Cardiac fibroblast (primary cell): ENCODE results near the gene RPL12.

Experiments
- DNase-seq, 2 donors: peaks; one replicate each; pipeline versions ENCODE4 v3.0.0 to v3.0.0-alpha.2; 2010; ENCODE audit warnings: low read depth in 2 of 2
- H3K4me3 ChIP-seq, 2 donors: replicated peaks in 1 of 2; 1 replicate in 1 of 2; 2 replicates in 1 of 2; pipeline ENCODE4 v1.5.1; 2011; ENCODE audit warnings: low read depth in 2 of 2, low read length in 2 of 2, mild to moderate bottlenecking in 2 of 2, moderate library complexity in 1 of 2
- CTCF ChIP-seq: IDR thresholded peaks from one replicate; pipeline ENCODE4 v1.5.1; 2011; ENCODE audit warnings: low read depth, mild to moderate bottlenecking, low read length, inconsistent platforms

The RPL12 gene

GRCh38 chr9:127421057-127421456 is 30.1 kb downstream of the RPL12 start:
- no peak for DNase-seq
- TF ChIP-seq CTCF: no peak
- H3K4me3 ChIP-seq: no peak overlapping the region

- H3K4me3 ChIP-seq: peak overlapping the region in 1 of 2 donors; percentile 37
- no peak for DNase-seq
- TF ChIP-seq CTCF: no peak
These were observed 31.9 kb downstream of the RPL12 start for GRCh38 chr9:127419348-127419747.

- peak; percentile 10 for TF ChIP-seq CTCF
- peak in 1 of 2 donors; percentile 21 for DNase-seq
- no peak overlapping the region for H3K4me3 ChIP-seq
These were observed 33.2 kb downstream of the RPL12 start for GRCh38 chr9:127418037-127418471.

- no peak for TF ChIP-seq CTCF
- peak in 1 of 2 donors; percentile 20 for DNase-seq
- no peak overlapping the region for H3K4me3 ChIP-seq
These were observed 33.8 kb downstream of the RPL12 start for GRCh38 chr9:127417131-127418036.

- TF ChIP-seq CTCF: no peak
- DNase-seq: no peak
- no peak overlapping the region for H3K4me3 ChIP-seq
These were observed 35.5 kb downstream of the RPL12 start for GRCh38 chr9:127415657-127416056.

GRCh38 chr9:127415141-127415540 is 36.1 kb downstream of the RPL12 start:
- no peak overlapping the region for H3K4me3 ChIP-seq
- TF ChIP-seq CTCF: no peak

More at GRCh38 chr9:127415141-127415540, 36.1 kb downstream of the RPL12 start:
- no peak for DNase-seq
